ENCODE results near the gene KLC4. TPM values are rescaled to one million over a fixed set of nuclear protein-coding genes. Genes with fewer than 3 reads are reported as not detected.
A peak's percentile ranks its signal among the peaks of the same experiment; 100 is the strongest.

KLC4 gene
- 10 to 100 TPM; 19.3 to 20.3 TPM for total RNA-seq

- H3K4me1 Mint-ChIP-seq: peaks cover 41% of the 10 kb centered on the region
- peak within 1 kb of the TSS; percentile 86 for H3K4me3 Mint-ChIP-seq
- peaks cover 17% of the 10 kb centered on the region for H3K36me3 Mint-ChIP-seq (ENCODE audit: low read depth)
- H3K27me3 Mint-ChIP-seq: no peaks in the 10 kb centered on the region
- POLR2A ChIA-PET: interaction anchor here (0.9 to 2.9 kb wide), 12 partner anchors 9 to 277 kb away, joined by 3 to 15 read pairs (median 6); partner anchors contain the start of genes CNPY3, CUL9, KLHDC3 and MEA1
- CTCF ChIA-PET: interaction anchor here (0.6 to 1.4 kb wide), 5 partner anchors 38 to 130 kb away, joined by 3 to 4 read pairs (median 3); partner anchors contain the start of gene RRP36
- peak; percentile 99 for DNase-seq
- peak within 1 kb of the TSS; percentile 88 for H3K27ac Mint-ChIP-seq
- H3K9me3 Mint-ChIP-seq: no peaks in the 10 kb centered on the region
These were observed at the start of gene KLC4, which contains the start of gene MRPL2 for GRCh38 chr6:43059168-43060033. Gene KLC4 (plus strand): TSS chr6:43059631. CDS start chr6:43061336, 1,705 bp downstream. Gene MRPL2 (minus strand): TSS chr6:43059434. CDS start chr6:43059381, 53 bp downstream.

DNA sequence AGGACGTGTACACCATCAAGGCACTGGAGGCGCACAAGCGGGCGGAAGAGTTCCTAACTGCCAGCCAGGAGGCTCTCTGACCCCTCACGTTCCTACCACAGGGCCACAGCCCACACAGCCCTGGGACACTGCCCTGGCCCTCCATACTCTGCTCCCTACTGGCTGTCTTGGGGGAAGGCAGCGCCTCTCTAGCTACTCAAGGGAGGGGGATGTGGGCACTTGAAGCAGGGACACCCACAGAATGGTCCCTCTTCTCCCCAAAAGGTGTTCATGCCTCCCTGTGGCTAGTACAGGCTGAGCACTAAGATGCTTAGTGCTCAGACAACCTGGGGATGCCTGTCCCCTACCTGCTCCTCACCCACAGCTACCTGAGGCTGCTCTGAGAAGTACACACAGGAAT lies 48.2 kb upstream of the KLC4 start:
- Mint-ChIP-seq H3K36me3 (ENCODE audit: low read depth) (peaks cover 66% of the 10 kb centered on the region), H3K4me3 (no peak overlapping the region), H3K9me3 (no peaks in the 10 kb centered on the region), H3K27me3 (no peaks in the 10 kb centered on the region), H3K4me1 (peaks cover 45% of the 10 kb centered on the region), H3K27ac (no peak overlapping the region)
- ChIA-PET CTCF (interaction anchor here (0.7 to 1.4 kb wide), 2 partner anchors 27 to 167 kb away, joined by 3 read pairs; partner anchors contain the start of gene PPP2R5D), POLR2A (interaction anchor here (0.9 to 4.2 kb wide), 5 partner anchors 8 to 32 kb away, joined by 3 to 40 read pairs (median 4); partner anchors contain the start of genes PEX6, PPP2R5D and RRP36)
- no peak for DNase-seq

GRCh38 chr6:43012364-43012763 lies 47.1 kb upstream of the KLC4 start:
- peak overlapping the region; percentile 27 for H3K27ac Mint-ChIP-seq
- H3K4me3 Mint-ChIP-seq: peak overlapping the region; percentile 93
- H3K9me3 Mint-ChIP-seq: no peaks in the 10 kb centered on the region
- peaks cover 53% of the 10 kb centered on the region for H3K4me1 Mint-ChIP-seq
- no peak for DNase-seq
- ChIA-PET CTCF (interaction anchor here (1.1 to 1.4 kb wide), 4 partner anchors 9 to 132 kb away, joined by 3 to 4 read pairs (median 4); partner anchors contain the start of genes CUL7, PPP2R5D and RRP36), POLR2A (interaction anchor here (0.7 to 4.2 kb wide), 11 partner anchors 9 to 504 kb away, joined by 3 to 40 read pairs (median 4); partner anchors contain the start of genes CNPY3, CUL7, PEX6 and POLR1C)
- H3K36me3 Mint-ChIP-seq (ENCODE audit: low read depth): peaks cover 64% of the 10 kb centered on the region
- H3K27me3 Mint-ChIP-seq: no peaks in the 10 kb centered on the region

DNA sequence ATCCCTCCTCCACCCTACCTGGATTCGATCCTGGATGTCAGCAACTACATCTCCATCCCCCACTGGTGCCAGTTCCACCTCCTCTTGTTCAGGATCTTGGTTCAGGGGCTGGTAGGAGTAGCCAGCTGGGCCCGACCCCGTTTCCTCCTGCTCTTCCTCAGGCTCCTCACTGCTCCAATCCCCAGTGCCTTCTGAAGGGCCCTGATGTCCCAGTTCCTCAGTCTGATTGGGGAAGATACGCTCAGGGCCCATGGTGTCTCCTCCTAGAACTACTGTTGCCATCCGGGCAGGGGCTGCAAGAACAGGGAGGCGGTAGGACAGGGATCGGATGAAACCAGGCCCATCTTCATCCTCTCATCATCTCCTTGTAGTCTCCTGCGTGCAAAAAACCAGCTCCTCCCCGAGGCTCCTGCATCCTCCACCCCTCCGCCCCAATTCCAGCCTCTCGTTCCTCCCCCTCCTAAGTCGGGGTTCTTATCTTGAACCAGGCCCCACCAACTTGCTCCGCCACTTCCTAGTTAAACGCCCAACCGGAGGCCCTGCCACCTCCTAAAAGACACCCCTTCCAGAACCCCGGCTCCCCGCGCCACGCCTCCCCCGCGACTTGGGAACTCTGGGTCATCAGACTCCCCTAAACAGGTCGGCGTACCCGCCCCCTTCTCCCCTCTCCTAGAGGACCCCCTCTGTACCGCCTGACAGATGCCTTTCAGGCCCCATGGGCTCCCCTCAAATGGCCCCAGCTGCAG lies 46.2 kb upstream of the KLC4 start:
- Mint-ChIP-seq H3K36me3 (ENCODE audit: low read depth) (peaks cover 64% of the 10 kb centered on the region), H3K27ac (peak overlapping the region; percentile 82), H3K4me1 (peaks cover 62% of the 10 kb centered on the region), H3K4me3 (peak overlapping the region; percentile 93), H3K9me3 (no peaks in the 10 kb centered on the region), H3K27me3 (no peaks in the 10 kb centered on the region)
- DNase-seq: no peak
- ChIA-PET CTCF (interaction anchor here (0.6 to 2.0 kb wide), 10 partner anchors 8 to 131 kb away, joined by 3 to 9 read pairs (median 4); partner anchors contain the start of genes CNPY3, CUL7, PPP2R5D and RRP36), POLR2A (interaction anchor here (0.7 to 4.2 kb wide), 17 partner anchors 8 to 503 kb away, joined by 3 to 40 read pairs (median 4); partner anchors contain the start of genes CNPY3, CUL7, KLC4 and MRPL2)

DNA sequence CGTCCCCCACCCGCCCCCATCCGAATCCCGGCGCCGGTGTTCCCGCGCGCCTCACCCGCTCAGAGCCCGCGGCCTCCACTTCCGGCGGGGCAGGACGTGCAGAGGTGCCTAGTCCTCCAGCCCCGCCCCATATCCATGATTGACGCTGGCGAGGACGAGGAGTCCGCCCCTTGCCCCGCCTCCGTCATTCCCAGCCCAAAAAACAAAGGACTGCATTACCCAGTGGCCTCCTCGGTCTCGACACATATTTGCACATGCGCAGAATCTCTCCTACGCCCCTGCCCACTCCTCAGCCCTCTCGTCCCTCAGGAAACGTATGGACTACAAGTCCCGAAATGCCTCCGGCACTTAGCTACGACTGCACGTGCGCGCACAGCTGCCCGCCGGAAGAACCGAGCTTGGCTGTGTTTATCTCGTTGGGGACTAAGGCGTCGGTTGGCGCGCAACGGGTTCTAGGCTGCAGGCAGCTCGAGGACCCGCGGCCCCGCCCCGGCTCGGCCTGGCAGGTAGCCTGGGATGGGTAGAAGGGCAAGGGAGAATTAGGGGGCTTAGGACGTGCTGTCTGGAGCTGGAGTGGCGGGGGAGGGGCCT lies 45.5 kb upstream of the KLC4 start, which contains the start of the genes KLHDC3 and MEA1:
TSS of gene KLHDC3 (plus strand) at position 407 of the 591 bp plus-strand sequence. CDS start 2,944 bp downstream, outside the sequence.
TSS of gene MEA1 (minus strand) at position 104 of the 591 bp plus-strand sequence. CDS start 133 bp downstream, outside the sequence.
- peak within 1 kb of the TSS; percentile 82 for H3K27ac Mint-ChIP-seq
- DNase-seq: peak; percentile 100
- no peaks in the 10 kb centered on the region for H3K9me3 Mint-ChIP-seq
- ChIA-PET POLR2A (interaction anchor here (0.6 to 4.2 kb wide), 17 partner anchors 8 to 243 kb away, joined by 3 to 40 read pairs (median 4); partner anchors contain the start of genes CNPY3, CUL7, KLC4 and MRPL2), CTCF (interaction anchor here (0.7 to 2.0 kb wide), 12 partner anchors 9 to 160 kb away, joined by 3 to 9 read pairs (median 4); partner anchors contain the start of genes CNPY3, CUL7, PEX6 and PPP2R5D)
- no peaks in the 10 kb centered on the region for H3K27me3 Mint-ChIP-seq
- peaks cover 62% of the 10 kb centered on the region for H3K4me1 Mint-ChIP-seq
- H3K36me3 Mint-ChIP-seq (ENCODE audit: low read depth): peaks cover 65% of the 10 kb centered on the region
- H3K4me3 Mint-ChIP-seq: peak within 1 kb of the TSS; percentile 93

DNA sequence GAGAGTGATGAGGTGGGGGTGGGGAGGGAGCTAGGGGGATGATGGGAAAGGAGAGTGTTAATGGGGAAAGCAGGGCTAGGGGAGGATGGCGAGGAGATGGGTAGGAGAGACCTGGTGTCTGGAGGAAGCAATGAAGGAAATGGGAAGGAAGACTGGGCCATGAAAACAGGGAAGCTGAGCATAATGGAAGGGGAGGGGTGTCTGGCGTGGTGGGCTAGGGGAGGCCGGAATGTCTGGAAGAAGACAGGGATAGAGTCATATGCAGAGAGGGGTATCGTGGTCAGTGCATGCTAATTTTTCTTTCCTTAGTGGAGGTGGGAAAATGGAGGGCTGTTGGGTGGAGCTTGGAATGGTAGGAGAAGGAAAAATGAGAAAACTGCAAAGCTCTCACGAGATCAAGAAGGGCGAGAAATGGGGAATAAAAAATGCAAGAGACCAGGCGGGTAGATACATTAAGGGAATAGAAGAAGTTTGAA lies 45.0 kb upstream of the KLC4 start:
- H3K4me1 Mint-ChIP-seq: peaks cover 62% of the 10 kb centered on the region
- no peaks in the 10 kb centered on the region for H3K9me3 Mint-ChIP-seq
- peaks cover 63% of the 10 kb centered on the region for H3K36me3 Mint-ChIP-seq (ENCODE audit: low read depth)
- peak overlapping the region; percentile 82 for H3K27ac Mint-ChIP-seq
- POLR2A ChIA-PET: interaction anchor here (0.6 to 4.2 kb wide), 17 partner anchors 8 to 243 kb away, joined by 3 to 40 read pairs (median 4); partner anchors contain the start of genes CNPY3, CUL7, KLC4 and MRPL2
- DNase-seq: no peak
- H3K4me3 Mint-ChIP-seq: peak overlapping the region; percentile 93
- CTCF ChIA-PET: interaction anchor here (0.7 to 2.0 kb wide), 12 partner anchors 8 to 160 kb away, joined by 3 to 9 read pairs (median 4); partner anchors contain the start of genes CNPY3, CUL7, PEX6 and PPP2R5D
- H3K27me3 Mint-ChIP-seq: no peaks in the 10 kb centered on the region

GRCh38 chr6:43016176-43016942 lies 43.1 kb upstream of the KLC4 start:
- H3K9me3 Mint-ChIP-seq: no peaks in the 10 kb centered on the region
- DNase-seq: no peak
- peaks cover 65% of the 10 kb centered on the region for H3K4me1 Mint-ChIP-seq
- no peaks in the 10 kb centered on the region for H3K27me3 Mint-ChIP-seq
- ChIA-PET POLR2A (interaction anchor here (1.0 to 4.0 kb wide), 4 partner anchors 32 to 629 kb away, joined by 3 to 21 read pairs (median 6); partner anchors contain the start of genes KLC4, MRPL2, PEX6 and PPP2R5D), CTCF (no interaction called here)
- no peak overlapping the region for H3K27ac Mint-ChIP-seq
- peaks cover 60% of the 10 kb centered on the region for H3K36me3 Mint-ChIP-seq (ENCODE audit: low read depth)
- H3K4me3 Mint-ChIP-seq: peak overlapping the region; percentile 27

DNA sequence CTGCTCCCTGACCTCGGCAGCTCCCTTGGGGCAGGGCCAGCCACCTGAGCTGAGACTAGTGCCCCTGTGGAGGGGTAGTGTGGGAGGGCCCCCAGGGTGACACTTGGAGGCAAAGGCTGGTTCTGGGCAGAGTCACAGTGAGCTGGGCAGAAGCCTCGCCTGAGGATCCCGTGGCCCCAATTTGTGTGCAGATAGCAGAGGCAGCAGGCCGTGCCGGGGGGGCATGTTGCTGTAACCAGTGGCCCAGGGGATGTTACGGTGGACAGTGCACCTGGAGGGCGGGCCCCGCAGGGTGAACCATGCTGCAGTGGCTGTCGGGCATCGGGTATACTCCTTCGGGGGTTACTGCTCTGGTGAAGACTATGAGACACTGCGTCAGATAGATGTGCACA lies 42.5 kb upstream of the KLC4 start:
- H3K27ac Mint-ChIP-seq: no peak overlapping the region
- ChIA-PET POLR2A (interaction anchor here (1.4 to 1.6 kb wide), 2 partner anchors 38 to 42 kb away, joined by 3 to 8 read pairs; partner anchors contain the start of genes KLC4, MRPL2 and PEX6), CTCF (no interaction called here)
- no peaks in the 10 kb centered on the region for H3K9me3 Mint-ChIP-seq
- no peak overlapping the region for H3K4me3 Mint-ChIP-seq
- H3K36me3 Mint-ChIP-seq (ENCODE audit: low read depth): peaks cover 58% of the 10 kb centered on the region
- no peaks in the 10 kb centered on the region for H3K27me3 Mint-ChIP-seq
- peaks cover 61% of the 10 kb centered on the region for H3K4me1 Mint-ChIP-seq
- DNase-seq: no peak

GRCh38 chr6:43019152-43019551 lies 40.3 kb upstream of the KLC4 start:
- Mint-ChIP-seq H3K4me3 (no peak overlapping the region), H3K36me3 (ENCODE audit: low read depth) (peaks cover 45% of the 10 kb centered on the region), H3K27ac (no peak overlapping the region), H3K27me3 (no peaks in the 10 kb centered on the region), H3K9me3 (no peaks in the 10 kb centered on the region), H3K4me1 (peaks cover 53% of the 10 kb centered on the region)
- CTCF ChIA-PET: no interaction called here
- POLR2A ChIA-PET: interaction anchor here (1.5 to 3.8 kb wide), 2 partner anchors 34 to 39 kb away, joined by 3 to 27 read pairs; partner anchors contain the start of gene CUL7
- DNase-seq: no peak

DNA sequence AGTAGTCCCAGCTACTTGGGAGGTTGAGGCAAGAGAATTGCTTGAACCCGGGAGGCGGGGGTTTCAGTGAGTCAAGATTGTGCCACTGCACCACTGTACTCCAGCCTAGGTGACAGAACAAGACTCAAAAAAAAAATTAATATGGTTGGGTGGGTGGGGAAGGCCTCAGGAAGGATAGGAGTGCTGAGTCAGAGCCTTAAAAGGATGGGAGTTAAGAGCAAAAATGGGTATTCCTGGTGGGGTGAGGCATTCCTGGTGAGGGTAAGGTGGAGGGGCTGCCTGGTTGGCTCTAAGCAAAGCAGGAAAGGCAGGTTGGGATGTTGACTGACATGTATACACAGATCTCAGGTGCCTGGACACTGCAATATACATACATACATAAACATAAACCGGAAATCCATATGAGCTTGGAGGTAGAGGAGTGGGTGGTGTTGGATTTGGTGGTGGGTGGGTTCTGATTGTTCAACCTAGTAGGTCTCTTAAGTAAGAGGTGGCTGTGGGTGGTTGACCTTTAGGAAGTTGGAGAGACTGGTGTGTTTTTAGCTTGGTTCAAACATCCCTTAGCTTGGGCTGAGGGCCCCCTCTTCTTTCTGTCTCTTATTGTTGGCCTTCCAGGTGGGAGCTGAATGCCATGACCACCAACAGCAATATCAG lies 39.3 kb upstream of the KLC4 start:
- no peak for DNase-seq
- Mint-ChIP-seq H3K4me3 (peak overlapping the region; percentile 5), H3K36me3 (ENCODE audit: low read depth) (peaks cover 56% of the 10 kb centered on the region), H3K27ac (peak overlapping the region; percentile 37), H3K4me1 (peaks cover 53% of the 10 kb centered on the region), H3K9me3 (no peaks in the 10 kb centered on the region), H3K27me3 (no peaks in the 10 kb centered on the region)
- ChIA-PET CTCF (interaction anchor here (0.9 to 1.0 kb wide), 2 partner anchors 75 to 119 kb away, joined by 3 to 4 read pairs; no protein-coding TSS in a partner anchor), POLR2A (interaction anchor here (1.0 to 3.8 kb wide), 6 partner anchors 13 to 497 kb away, joined by 3 to 27 read pairs (median 6); partner anchors contain the start of genes CNPY3, CUL7, PEX6 and POLR1C)

Data from activated CD4-positive, alpha-beta memory T cell treated with anti-CD3 and anti-CD28 coated beads, Interleukin-2, amount 10 ng/mL, durations not matched to agents 7 days and 5 days (primary cell).